Measurements from ENCODE around the gene MOB2. TPM values are rescaled to one million over a fixed set of nuclear protein-coding genes. Genes with fewer than 3 reads are reported as not detected.

Gene MOB2
- total RNA-seq, 3 donors from 2014 or later: 36.4 to 46.1 (median 37.9) TPM

DNA sequence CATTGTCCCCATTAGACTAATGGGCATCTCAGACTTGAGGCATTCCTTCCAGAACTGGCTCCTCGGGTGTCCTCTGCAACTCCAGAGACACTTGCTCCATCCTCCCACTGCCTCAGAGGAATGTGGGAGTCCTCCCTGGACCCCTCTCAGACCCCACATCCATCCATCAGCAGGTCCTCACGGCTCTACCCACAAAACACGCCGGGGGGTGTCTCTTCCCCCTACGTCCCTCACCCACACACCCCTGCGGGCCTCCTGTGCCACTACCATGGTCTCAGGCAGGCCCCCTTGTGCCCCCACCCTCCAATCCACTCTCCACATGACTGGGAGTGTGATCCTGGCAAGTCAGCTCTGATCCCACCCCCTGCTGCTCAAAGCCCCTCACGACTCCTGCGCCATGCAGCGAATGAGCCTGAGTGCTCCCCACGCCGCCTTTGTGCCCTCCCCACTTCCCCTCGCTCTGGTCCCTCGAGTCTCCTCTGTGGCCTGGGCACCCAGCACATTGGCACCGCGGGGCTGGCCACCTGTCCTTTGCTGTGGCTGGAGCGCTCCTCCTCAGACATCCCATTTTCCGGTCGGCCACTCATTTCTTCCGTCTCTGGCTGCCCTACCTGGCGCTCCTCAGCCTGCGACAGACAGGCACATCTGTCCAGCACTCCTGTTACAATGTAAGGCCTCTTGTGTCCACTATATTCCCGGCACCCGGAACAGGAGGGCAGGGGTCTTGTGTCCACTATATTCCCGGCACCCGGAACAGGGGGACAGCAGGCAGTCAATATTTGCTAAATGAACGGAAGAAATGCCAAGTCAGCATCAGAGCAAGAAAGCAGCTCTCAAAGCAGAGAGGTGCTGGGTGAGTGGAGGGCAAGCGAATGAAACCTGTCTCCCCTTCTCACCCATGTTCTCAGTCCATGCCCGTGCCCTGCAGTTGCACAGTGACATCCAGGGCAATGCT lies 14.2 kb upstream of the MOB2 start:
- no peaks in the 10 kb centered on the region for H3K9me3 ChIP-seq
- intact Hi-C loops (cut with DNase I; ENCODE audit: low total_unique reads): no loop called here
- H3K36me3 ChIP-seq: no peaks in the 10 kb centered on the region
- H3K27me3 ChIP-seq: no peaks in the 10 kb centered on the region
- no peak overlapping the region for H3K27ac ChIP-seq
- peaks cover 15 to 26% of the 10 kb centered on the region in 2 donors for H3K4me1 ChIP-seq
- no peak for DNase-seq (ENCODE audit: low spot score in 2 of 2)
- TF ChIP-seq POLR2AphosphoS5 (IDR thresholded peaks at IDR 0.05) (no peak), POLR2A (IDR thresholded peaks at IDR 0.05) (no peak)
- TF ChIP-seq, protein P1, sequence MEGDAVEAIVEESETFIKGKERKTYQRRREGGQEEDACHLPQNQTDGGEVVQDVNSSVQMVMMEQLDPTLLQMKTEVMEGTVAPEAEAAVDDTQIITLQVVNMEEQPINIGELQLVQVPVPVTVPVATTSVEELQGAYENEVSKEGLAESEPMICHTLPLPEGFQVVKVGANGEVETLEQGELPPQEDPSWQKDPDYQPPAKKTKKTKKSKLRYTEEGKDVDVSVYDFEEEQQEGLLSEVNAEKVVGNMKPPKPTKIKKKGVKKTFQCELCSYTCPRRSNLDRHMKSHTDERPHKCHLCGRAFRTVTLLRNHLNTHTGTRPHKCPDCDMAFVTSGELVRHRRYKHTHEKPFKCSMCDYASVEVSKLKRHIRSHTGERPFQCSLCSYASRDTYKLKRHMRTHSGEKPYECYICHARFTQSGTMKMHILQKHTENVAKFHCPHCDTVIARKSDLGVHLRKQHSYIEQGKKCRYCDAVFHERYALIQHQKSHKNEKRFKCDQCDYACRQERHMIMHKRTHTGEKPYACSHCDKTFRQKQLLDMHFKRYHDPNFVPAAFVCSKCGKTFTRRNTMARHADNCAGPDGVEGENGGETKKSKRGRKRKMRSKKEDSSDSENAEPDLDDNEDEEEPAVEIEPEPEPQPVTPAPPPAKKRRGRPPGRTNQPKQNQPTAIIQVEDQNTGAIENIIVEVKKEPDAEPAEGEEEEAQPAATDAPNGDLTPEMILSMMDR (IDR thresholded peaks at IDR 0.05): no peak
- no peak overlapping the region for H3K4me3 ChIP-seq

DNA sequence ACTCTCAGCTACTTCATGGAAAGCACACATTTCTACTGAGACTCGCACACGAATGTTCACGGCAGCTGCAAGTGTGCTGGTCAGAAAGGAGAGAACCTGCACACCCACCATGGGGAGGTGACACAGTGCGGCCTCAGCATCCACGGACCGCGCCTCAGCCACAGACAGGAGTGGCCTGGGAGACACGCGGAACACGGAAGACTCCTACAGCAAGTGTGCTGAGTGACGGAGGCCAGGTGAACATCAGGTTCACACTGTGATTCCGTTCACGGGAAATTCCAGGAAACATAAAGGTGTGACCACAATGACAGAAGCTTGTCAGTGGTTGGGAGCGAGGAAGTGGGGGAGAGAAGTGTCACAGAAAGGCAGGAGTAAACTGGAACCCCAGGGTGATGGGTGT lies 13.3 kb upstream of the MOB2 start:
- Histone ChIP-seq H3K4me1 (peaks cover 15 to 26% of the 10 kb centered on the region in 2 donors), H3K4me3 (no peak overlapping the region), H3K27me3 (no peaks in the 10 kb centered on the region), H3K27ac (no peak overlapping the region), H3K9me3 (no peaks in the 10 kb centered on the region), H3K36me3 (no peaks in the 10 kb centered on the region)
- DNase-seq (ENCODE audit: low spot score in 2 of 2): no peak
- intact Hi-C loops (cut with DNase I; ENCODE audit: low total_unique reads): no loop called here
- TF ChIP-seq POLR2AphosphoS5 (IDR thresholded peaks at IDR 0.05) (no peak), POLR2A (IDR thresholded peaks at IDR 0.05) (no peak)
- TF ChIP-seq, protein P1 (IDR thresholded peaks at IDR 0.05): no peak

DNA sequence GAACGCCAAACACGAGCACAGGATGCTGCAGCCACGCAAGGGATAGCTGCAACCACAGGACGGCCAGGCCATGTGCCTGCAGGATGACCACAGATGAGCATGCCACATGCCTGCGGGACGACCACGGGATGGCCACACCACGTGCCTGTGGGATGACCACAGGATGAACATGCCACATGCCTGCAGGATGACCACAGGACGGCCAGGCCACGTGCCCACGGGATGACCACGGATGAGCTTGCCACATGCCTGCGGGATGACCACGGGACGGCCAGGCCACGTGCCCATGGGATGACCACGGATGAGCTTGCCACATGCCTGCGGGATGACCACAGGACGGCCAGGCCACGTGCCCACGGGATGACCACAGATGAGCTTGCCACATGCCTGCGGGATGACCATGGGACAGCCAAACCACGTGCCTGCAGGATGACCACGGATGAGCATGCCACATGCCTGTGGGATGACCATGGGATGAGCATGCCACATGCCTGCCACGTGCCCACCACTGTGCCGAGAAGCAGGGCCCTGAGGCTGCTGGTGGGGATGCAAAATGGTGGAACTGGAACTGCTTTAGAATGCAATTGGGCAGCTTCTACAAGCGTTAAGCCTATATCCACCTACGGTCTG lies 12.8 kb upstream of the MOB2 start:
- no peak for DNase-seq (ENCODE audit: low spot score in 2 of 2)
- H3K9me3 ChIP-seq: no peaks in the 10 kb centered on the region
- TF ChIP-seq, protein P1 (IDR thresholded peaks at IDR 0.05): no peak
- TF ChIP-seq POLR2A (IDR thresholded peaks at IDR 0.05) (no peak), POLR2AphosphoS5 (IDR thresholded peaks at IDR 0.05) (no peak)
- peaks cover 14 to 26% of the 10 kb centered on the region in 2 donors for H3K4me1 ChIP-seq
- H3K36me3 ChIP-seq: no peaks in the 10 kb centered on the region
- H3K27me3 ChIP-seq: no peaks in the 10 kb centered on the region
- no peak overlapping the region for H3K4me3 ChIP-seq
- intact Hi-C loops (cut with DNase I; ENCODE audit: low total_unique reads): no loop called here
- no peak overlapping the region for H3K27ac ChIP-seq

DNA sequence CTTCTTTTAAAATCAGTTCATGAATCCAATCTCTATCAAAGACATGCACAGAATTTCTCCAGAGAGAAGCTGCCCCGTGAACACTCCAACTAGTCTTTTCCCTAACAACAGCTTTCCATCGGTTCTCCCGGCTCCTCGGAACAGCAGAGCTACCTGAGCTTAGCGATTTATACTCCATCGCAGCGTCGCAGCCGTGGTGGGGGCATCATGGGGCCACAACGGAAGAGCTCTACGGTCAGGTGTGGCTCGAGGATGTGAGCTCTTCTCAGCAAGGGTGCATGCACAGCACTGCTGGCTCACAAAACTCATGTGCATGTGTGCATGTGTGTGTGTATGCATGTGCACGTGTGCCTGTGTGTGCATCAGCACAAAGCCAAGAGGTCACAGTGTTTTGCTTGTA lies 11.7 kb upstream of the MOB2 start:
- intact Hi-C loops (cut with DNase I; ENCODE audit: low total_unique reads): no loop called here
- Histone ChIP-seq H3K9me3 (no peaks in the 10 kb centered on the region), H3K27me3 (no peaks in the 10 kb centered on the region), H3K36me3 (no peaks in the 10 kb centered on the region), H3K27ac (no peak overlapping the region), H3K4me1 (peaks cover 10 to 14% of the 10 kb centered on the region in 2 donors), H3K4me3 (no peak overlapping the region)
- TF ChIP-seq, protein P1 (IDR thresholded peaks at IDR 0.05): no peak
- TF ChIP-seq POLR2AphosphoS5 (IDR thresholded peaks at IDR 0.05) (no peak), POLR2A (IDR thresholded peaks at IDR 0.05) (no peak)
- peak in 1 of 2 donors; percentile 25 for DNase-seq (ENCODE audit: low spot score in 2 of 2)

DNA sequence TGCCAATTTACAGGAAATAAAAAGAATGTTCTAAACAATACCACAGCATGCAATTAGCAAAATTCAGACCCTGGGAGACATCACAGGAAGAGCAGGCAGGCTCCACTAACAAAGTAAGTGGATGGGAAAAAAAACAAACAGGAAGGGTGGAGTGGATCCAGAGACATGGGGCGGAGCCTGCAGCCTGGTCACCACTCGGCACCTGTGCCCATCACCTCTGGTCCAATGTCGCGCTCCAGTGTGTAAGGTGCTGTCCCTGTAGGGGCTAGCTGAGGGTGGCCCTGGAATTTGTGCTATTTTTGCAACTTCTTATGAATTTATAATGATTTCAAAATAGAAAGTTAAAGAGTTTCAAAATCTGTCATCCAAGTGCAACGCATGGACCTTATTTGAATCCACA lies 11.0 kb upstream of the MOB2 start:
- Histone ChIP-seq H3K9me3 (no peaks in the 10 kb centered on the region), H3K36me3 (no peaks in the 10 kb centered on the region), H3K4me1 (peaks cover 3 to 8% of the 10 kb centered on the region in 2 donors), H3K4me3 (no peak overlapping the region), H3K27ac (no peak overlapping the region), H3K27me3 (no peaks in the 10 kb centered on the region)
- intact Hi-C loops (cut with DNase I; ENCODE audit: low total_unique reads): no loop called here
- DNase-seq (ENCODE audit: low spot score in 2 of 2): peak in 1 of 2 donors; percentile 30
- TF ChIP-seq POLR2AphosphoS5 (IDR thresholded peaks at IDR 0.05) (no peak), POLR2A (IDR thresholded peaks at IDR 0.05) (no peak)
- TF ChIP-seq, protein P1 (IDR thresholded peaks at IDR 0.05): no peak

Data from breast epithelium (tissue), 4 donors.